NOMO-1 (cell line): ENCODE data around the gene NEGR1.

ENCODE experiments used
- DNase-seq, 2 experiments: peaks; one replicate each; lab custom pipeline; 2025; ENCODE audit not compliant: unreplicated experiment in 2 of 2; lab: John Stamatoyannopoulos, UW

Gene NEGR1

GRCh38 chr1:71592646-71593274 lies 689.6 kb downstream of the NEGR1 start:
- no peak for DNase-seq

GRCh38 chr1:71589005-71589404 lies 693.3 kb downstream of the NEGR1 start:
- DNase-seq, result no peak

GRCh38 chr1:71587961-71588360 lies 694.4 kb downstream of the NEGR1 start:
- DNase-seq, result peak in 1 of 2 experiments; percentile 13

- no peak for DNase-seq
Observed at GRCh38 chr1:71586030-71586429, 696.3 kb downstream of the NEGR1 start.

- peak; percentile 63 to 95 for DNase-seq
Observed at GRCh38 chr1:71583756-71584155, 698.6 kb downstream of the NEGR1 start.

- DNase-seq, result no peak
Observed at GRCh38 chr1:71582673-71583072, 699.7 kb downstream of the NEGR1 start.

- DNase-seq, result no peak
Observed at GRCh38 chr1:71577451-71578131, 704.7 kb downstream of the NEGR1 start.

- DNase-seq, result no peak
Observed at GRCh38 chr1:71572038-71572437, 710.3 kb downstream of the NEGR1 start.

GRCh38 chr1:71566413-71566812 lies 715.9 kb downstream of the NEGR1 start:
- no peak for DNase-seq

GRCh38 chr1:71565831-71566230 lies 716.5 kb downstream of the NEGR1 start:
- no peak for DNase-seq

- DNase-seq, result no peak
Observed at GRCh38 chr1:71565262-71565661, 717.1 kb downstream of the NEGR1 start.

- DNase-seq, result no peak
Observed at GRCh38 chr1:71562298-71562697, 720.0 kb downstream of the NEGR1 start.

GRCh38 chr1:71561729-71562128 lies 720.6 kb downstream of the NEGR1 start:
- DNase-seq, result no peak

- no peak for DNase-seq
Observed at GRCh38 chr1:71561206-71561605, 721.1 kb downstream of the NEGR1 start.

GRCh38 chr1:71559880-71560279 lies 722.5 kb downstream of the NEGR1 start:
- no peak for DNase-seq

- no peak for DNase-seq
Observed at GRCh38 chr1:71557138-71557537, 725.2 kb downstream of the NEGR1 start.

GRCh38 chr1:71548398-71548890 lies 733.9 kb downstream of the NEGR1 start:
- no peak for DNase-seq

- no peak for DNase-seq
Observed at GRCh38 chr1:71542155-71542554, 740.2 kb downstream of the NEGR1 start.

GRCh38 chr1:71533950-71534349 lies 748.4 kb downstream of the NEGR1 start:
- DNase-seq, result no peak

GRCh38 chr1:71532343-71532742 lies 750.0 kb downstream of the NEGR1 start:
- no peak for DNase-seq

GRCh38 chr1:71526824-71527223 lies 755.5 kb downstream of the NEGR1 start:
- DNase-seq, result no peak

- no peak for DNase-seq
Observed at GRCh38 chr1:71522721-71523120, 759.6 kb downstream of the NEGR1 start.
